HepG2 (cell line): ENCODE measurements around the gene SCARB2. TPM values are rescaled to one million over a fixed set of nuclear protein-coding genes. Genes with fewer than 3 reads are reported as not detected.

ENCODE experiments used
- CEBPB ChIP-seq: IDR thresholded peaks from 2 replicates; pipeline ENCODE4 v1.6.1; 2011; ENCODE audit warnings: low read depth, low read length, improper control_type of control experiment, borderline replicate concordance
- MLLT10 ChIP-seq: sonication (generic); formaldehyde crosslinking; IDR thresholded peaks from 2 replicates; pipeline ENCODE4 v1.4.0; 2020; ENCODE audit warnings: missing genetic modification reagents
- STAG1 ChIP-seq: sonication (generic); formaldehyde crosslinking; IDR thresholded peaks from 2 replicates; pipeline ENCODE4 v1.4.0; 2020; ENCODE audit warnings: missing genetic modification reagents
- polyA plus RNA-seq, 8 experiments: library from polyadenylated mRNA; depleted of rRNA in 3 of 8; stranded (reverse) in 7 of 8; unstranded in 1 of 8; fragments of >200 nt; fragmentation: Illumina TruSeq in 4 of 8; extraction: Trizol in 4 of 8; gene quantifications; 2 replicates each; pipeline versions ENCODE4 v1.2.1 to v1.2.3, GENCODE V29; 2011 to 2016; ENCODE audit warnings: low read depth in 4 of 8, missing spikeins in 1 of 8, mixed read lengths in 1 of 8; ENCODE audit not compliant: insufficient read depth in 1 of 8
- total RNA-seq, 5 experiments: library from RNA; depleted of rRNA; stranded (reverse); fragments of >200 nt; fragmentation: Illumina TruSeq; extraction: Trizol; gene quantifications; 2 replicates each; pipeline ENCODE4 v1.2.3, GENCODE V29; 2016; ENCODE audit warnings: low read depth in 1 of 5
- TF ChIP-seq, protein P1 (sequence below): sonication (generic); formaldehyde crosslinking; IDR thresholded peaks from 2 replicates; pipeline ENCODE4 v1.5.0; 2020; ENCODE audit warnings: mild to moderate bottlenecking, missing genetic modification reagents
- TF ChIP-seq, protein P2 (sequence below): sonication (generic); formaldehyde crosslinking; IDR thresholded peaks from 2 replicates; pipeline ENCODE4 v1.4.0; 2020; ENCODE audit warnings: missing genetic modification reagents
- TF ChIP-seq, protein P3 (sequence below): sonication (generic); formaldehyde crosslinking; IDR thresholded peaks from 2 replicates; pipeline ENCODE4 v1.8.1; 2023; ENCODE audit warnings: mild to moderate bottlenecking, missing genetic modification reagents, borderline replicate concordance
- TF ChIP-seq, protein P4 (sequence below): sonication (generic); formaldehyde crosslinking; conservative IDR thresholded peaks from 2 replicates; pipeline ENCODE4 v1.5.0; 2020; ENCODE audit warnings: missing genetic modification reagents
- TF ChIP-seq, protein P5 (sequence below): sonication (generic); formaldehyde crosslinking; IDR thresholded peaks from 2 replicates; pipeline ENCODE4 v1.5.1; 2020; ENCODE audit warnings: mild to moderate bottlenecking, missing genetic modification reagents, moderate library complexity
- TF ChIP-seq, protein P6 (sequence below): sonication (generic); formaldehyde crosslinking; IDR thresholded peaks from 2 replicates; pipeline ENCODE4 v1.4.0; 2020; ENCODE audit warnings: missing genetic modification reagents, borderline replicate concordance

Gene SCARB2
- total and polyA plus RNA-seq, 2 of the 13 experiments (the other 11 are each of a cell fraction or from before 2014, with no cell fraction given) = 40.6 to 43.4 TPM

DNA sequence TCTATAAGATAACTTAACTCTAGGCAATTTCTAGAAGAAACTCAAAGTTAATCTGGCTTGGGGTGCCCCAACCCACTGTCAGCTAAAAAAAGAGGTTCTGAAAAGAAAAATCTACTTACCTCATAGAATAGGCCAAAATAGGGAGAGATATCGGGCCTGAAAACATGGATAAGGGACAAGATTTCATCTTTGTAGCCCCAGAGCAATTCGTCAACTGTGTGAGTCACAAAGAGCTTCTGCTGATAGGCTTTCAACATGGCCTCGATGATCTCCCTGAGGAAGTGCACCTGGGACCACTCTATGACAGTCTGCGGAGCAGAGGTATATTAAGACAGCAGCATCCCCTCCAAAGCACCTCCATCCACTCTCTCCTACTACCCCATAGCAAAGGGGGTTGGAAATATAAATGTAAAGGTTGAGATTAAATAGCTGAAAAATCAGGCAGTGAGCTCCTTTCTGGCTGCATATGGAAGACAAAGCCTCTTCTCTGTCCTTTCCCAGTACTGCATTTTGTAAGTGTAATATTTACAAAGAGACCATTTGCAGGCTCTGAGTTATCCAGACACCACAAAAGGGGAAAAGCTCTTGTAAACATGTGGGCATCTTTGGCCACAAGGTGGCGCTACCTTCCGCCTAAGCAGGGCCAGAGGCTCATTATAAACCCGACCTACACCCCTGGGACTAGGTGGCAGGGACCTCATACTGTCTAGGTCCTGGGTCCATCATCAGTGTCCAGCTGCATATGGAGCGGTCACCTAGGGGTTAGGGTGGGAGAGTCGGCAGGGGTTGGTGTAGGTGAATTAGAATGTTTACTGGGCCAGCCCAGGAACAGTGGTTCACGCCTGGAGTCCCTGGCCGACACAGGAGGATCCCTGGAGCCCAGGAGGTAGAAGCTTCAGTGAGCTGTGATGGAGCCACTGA, 34.0 kb downstream of the SCARB2 start (continued):
- TF ChIP-seq, protein P1, sequence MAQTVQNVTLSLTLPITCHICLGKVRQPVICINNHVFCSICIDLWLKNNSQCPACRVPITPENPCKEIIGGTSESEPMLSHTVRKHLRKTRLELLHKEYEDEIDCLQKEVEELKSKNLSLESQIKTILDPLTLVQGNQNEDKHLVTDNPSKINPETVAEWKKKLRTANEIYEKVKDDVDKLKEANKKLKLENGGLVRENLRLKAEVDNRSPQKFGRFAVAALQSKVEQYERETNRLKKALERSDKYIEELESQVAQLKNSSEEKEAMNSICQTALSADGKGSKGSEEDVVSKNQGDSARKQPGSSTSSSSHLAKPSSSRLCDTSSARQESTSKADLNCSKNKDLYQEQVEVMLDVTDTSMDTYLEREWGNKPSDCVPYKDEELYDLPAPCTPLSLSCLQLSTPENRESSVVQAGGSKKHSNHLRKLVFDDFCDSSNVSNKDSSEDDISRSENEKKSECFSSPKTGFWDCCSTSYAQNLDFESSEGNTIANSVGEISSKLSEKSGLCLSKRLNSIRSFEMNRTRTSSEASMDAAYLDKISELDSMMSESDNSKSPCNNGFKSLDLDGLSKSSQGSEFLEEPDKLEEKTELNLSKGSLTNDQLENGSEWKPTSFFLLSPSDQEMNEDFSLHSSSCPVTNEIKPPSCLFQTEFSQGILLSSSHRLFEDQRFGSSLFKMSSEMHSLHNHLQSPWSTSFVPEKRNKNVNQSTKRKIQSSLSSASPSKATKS = no peak
- TF ChIP-seq, protein P2, sequence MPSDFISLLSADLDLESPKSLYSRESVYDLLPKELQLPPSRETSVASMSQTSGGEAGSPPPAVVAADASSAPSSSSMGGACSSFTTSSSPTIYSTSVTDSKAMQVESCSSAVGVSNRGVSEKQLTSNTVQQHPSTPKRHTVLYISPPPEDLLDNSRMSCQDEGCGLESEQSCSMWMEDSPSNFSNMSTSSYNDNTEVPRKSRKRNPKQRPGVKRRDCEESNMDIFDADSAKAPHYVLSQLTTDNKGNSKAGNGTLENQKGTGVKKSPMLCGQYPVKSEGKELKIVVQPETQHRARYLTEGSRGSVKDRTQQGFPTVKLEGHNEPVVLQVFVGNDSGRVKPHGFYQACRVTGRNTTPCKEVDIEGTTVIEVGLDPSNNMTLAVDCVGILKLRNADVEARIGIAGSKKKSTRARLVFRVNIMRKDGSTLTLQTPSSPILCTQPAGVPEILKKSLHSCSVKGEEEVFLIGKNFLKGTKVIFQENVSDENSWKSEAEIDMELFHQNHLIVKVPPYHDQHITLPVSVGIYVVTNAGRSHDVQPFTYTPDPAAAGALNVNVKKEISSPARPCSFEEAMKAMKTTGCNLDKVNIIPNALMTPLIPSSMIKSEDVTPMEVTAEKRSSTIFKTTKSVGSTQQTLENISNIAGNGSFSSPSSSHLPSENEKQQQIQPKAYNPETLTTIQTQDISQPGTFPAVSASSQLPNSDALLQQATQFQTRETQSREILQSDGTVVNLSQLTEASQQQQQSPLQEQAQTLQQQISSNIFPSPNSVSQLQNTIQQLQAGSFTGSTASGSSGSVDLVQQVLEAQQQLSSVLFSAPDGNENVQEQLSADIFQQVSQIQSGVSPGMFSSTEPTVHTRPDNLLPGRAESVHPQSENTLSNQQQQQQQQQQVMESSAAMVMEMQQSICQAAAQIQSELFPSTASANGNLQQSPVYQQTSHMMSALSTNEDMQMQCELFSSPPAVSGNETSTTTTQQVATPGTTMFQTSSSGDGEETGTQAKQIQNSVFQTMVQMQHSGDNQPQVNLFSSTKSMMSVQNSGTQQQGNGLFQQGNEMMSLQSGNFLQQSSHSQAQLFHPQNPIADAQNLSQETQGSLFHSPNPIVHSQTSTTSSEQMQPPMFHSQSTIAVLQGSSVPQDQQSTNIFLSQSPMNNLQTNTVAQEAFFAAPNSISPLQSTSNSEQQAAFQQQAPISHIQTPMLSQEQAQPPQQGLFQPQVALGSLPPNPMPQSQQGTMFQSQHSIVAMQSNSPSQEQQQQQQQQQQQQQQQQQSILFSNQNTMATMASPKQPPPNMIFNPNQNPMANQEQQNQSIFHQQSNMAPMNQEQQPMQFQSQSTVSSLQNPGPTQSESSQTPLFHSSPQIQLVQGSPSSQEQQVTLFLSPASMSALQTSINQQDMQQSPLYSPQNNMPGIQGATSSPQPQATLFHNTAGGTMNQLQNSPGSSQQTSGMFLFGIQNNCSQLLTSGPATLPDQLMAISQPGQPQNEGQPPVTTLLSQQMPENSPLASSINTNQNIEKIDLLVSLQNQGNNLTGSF (CRISPR knock-in tag) = no peak
- TF ChIP-seq, protein P3, sequence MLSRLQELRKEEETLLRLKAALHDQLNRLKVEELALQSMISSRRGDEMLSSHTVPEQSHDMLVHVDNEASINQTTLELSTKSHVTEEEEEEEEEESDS (CRISPR knock-in tag) = no peak
- TF ChIP-seq MLLT10 (no peak), STAG1 (CRISPR knock-in tag) (peak; percentile 94), CEBPB (no peak)
- TF ChIP-seq, protein P4, sequence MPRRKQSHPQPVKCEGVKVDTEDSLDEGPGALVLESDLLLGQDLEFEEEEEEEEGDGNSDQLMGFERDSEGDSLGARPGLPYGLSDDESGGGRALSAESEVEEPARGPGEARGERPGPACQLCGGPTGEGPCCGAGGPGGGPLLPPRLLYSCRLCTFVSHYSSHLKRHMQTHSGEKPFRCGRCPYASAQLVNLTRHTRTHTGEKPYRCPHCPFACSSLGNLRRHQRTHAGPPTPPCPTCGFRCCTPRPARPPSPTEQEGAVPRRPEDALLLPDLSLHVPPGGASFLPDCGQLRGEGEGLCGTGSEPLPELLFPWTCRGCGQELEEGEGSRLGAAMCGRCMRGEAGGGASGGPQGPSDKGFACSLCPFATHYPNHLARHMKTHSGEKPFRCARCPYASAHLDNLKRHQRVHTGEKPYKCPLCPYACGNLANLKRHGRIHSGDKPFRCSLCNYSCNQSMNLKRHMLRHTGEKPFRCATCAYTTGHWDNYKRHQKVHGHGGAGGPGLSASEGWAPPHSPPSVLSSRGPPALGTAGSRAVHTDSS (CRISPR knock-in tag) = no peak
- TF ChIP-seq, protein P5, sequence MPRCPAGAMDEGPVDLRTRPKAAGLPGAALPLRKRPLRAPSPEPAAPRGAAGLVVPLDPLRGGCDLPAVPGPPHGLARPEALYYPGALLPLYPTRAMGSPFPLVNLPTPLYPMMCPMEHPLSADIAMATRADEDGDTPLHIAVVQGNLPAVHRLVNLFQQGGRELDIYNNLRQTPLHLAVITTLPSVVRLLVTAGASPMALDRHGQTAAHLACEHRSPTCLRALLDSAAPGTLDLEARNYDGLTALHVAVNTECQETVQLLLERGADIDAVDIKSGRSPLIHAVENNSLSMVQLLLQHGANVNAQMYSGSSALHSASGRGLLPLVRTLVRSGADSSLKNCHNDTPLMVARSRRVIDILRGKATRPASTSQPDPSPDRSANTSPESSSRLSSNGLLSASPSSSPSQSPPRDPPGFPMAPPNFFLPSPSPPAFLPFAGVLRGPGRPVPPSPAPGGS (CRISPR knock-in tag) = no peak
- TF ChIP-seq, protein P6, sequence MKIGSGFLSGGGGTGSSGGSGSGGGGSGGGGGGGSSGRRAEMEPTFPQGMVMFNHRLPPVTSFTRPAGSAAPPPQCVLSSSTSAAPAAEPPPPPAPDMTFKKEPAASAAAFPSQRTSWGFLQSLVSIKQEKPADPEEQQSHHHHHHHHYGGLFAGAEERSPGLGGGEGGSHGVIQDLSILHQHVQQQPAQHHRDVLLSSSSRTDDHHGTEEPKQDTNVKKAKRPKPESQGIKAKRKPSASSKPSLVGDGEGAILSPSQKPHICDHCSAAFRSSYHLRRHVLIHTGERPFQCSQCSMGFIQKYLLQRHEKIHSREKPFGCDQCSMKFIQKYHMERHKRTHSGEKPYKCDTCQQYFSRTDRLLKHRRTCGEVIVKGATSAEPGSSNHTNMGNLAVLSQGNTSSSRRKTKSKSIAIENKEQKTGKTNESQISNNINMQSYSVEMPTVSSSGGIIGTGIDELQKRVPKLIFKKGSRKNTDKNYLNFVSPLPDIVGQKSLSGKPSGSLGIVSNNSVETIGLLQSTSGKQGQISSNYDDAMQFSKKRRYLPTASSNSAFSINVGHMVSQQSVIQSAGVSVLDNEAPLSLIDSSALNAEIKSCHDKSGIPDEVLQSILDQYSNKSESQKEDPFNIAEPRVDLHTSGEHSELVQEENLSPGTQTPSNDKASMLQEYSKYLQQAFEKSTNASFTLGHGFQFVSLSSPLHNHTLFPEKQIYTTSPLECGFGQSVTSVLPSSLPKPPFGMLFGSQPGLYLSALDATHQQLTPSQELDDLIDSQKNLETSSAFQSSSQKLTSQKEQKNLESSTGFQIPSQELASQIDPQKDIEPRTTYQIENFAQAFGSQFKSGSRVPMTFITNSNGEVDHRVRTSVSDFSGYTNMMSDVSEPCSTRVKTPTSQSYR (CRISPR knock-in tag) = no peak
